Colonic mucosa (tissue), 4 donors: ENCODE results near the gene ZDHHC22. TPM values are rescaled to one million over a fixed set of nuclear protein-coding genes. Genes with fewer than 3 reads are reported as not detected.

ENCODE experiments used
- DNase-seq: peaks from one replicate; pipeline ENCODE4 v3.0.0-alpha.2; 2020
- H3K27ac ChIP-seq: fragments of 200-600 bp; one replicate; pipeline ENCODE4 v1.8.0; 2021
- H3K27me3 ChIP-seq: fragments of 200-600 bp; one replicate; pipeline ENCODE4 v1.8.0; 2021
- H3K36me3 ChIP-seq: fragments of 200-600 bp; one replicate; pipeline ENCODE4 v1.8.0; 2021
- H3K4me1 ChIP-seq: fragments of 200-600 bp; one replicate; pipeline ENCODE4 v1.8.0; 2021; ENCODE audit warnings: mild to moderate bottlenecking
- H3K4me3 ChIP-seq: fragments of 200-600 bp; one replicate; pipeline ENCODE4 v1.8.0; 2021
- H3K9ac ChIP-seq, 2 donors: one replicate each; pipeline ENCODE4 v1.7.0; 2013; ENCODE audit warnings: control low read depth in 2 of 2, low read depth in 2 of 2, low read length in 2 of 2
- H3K9me3 ChIP-seq: fragments of 200-600 bp; one replicate; pipeline ENCODE4 v1.8.0; 2021
- intact Hi-C: fragments of 100-400 bp; cut with DNase I; formaldehyde crosslinking; loops from one replicate; pipeline ENCODE4 v1.14.1; 2022
- total RNA-seq, 2 donors: library from RNA; stranded (reverse); fragmentation: NEBNext Ultra II Directional in 1 of 2; extraction: Animal tissue kit (Norgen Biotek cat#: 25700) in 1 of 2; gene quantifications; one replicate each; pipeline ENCODE4 v1.2.1, GENCODE V29; 2021
- TF ChIP-seq, protein P1 (sequence below): fragments of 200-600 bp; IDR thresholded peaks from one replicate; pipeline ENCODE4 v1.8.0; 2022; ENCODE audit warnings: antibody characterized with exemption, mild to moderate bottlenecking
- donor health status: healthy.
- donor health status: DM: no; HTN: no; CAD: no.
- donor health status: DM: no; HTN: no; CAD: no.

ZDHHC22 gene
- total RNA-seq, 2 donors from 2014 or later, result 0.07 to 0.42 TPM

DNA sequence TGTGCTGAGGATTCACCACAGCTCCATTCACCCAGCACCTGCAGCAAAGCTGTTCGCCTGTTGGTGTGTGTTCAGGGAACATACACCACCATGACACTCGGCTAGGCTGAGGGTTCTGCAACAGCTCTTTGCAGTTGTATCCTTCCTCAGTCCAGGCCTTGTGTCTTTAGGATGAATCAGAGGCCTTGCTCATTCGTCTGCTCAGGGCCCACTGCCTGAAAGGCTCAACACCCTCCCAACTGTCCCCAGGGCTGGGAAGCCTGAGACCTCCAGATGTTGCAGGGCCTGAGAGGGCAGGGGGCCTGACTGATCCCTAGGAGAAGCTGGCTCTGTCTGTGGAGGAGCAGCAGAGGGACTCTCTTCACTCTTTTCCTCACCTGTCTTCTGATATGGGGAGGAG is 11.2 kb downstream of the ZDHHC22 start:
- Histone ChIP-seq H3K4me1 (no peaks in the 10 kb centered on the region), H3K4me3 (no peak overlapping the region), H3K27ac (no peak overlapping the region), H3K36me3 (no peaks in the 10 kb centered on the region), H3K9ac (no peak overlapping the region), H3K27me3 (peaks cover 16% of the 10 kb centered on the region), H3K9me3 (no peaks in the 10 kb centered on the region)
- intact Hi-C loops, result no loop called here
- TF ChIP-seq, protein P1, sequence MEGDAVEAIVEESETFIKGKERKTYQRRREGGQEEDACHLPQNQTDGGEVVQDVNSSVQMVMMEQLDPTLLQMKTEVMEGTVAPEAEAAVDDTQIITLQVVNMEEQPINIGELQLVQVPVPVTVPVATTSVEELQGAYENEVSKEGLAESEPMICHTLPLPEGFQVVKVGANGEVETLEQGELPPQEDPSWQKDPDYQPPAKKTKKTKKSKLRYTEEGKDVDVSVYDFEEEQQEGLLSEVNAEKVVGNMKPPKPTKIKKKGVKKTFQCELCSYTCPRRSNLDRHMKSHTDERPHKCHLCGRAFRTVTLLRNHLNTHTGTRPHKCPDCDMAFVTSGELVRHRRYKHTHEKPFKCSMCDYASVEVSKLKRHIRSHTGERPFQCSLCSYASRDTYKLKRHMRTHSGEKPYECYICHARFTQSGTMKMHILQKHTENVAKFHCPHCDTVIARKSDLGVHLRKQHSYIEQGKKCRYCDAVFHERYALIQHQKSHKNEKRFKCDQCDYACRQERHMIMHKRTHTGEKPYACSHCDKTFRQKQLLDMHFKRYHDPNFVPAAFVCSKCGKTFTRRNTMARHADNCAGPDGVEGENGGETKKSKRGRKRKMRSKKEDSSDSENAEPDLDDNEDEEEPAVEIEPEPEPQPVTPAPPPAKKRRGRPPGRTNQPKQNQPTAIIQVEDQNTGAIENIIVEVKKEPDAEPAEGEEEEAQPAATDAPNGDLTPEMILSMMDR, result no peak
- no peak for DNase-seq

DNA sequence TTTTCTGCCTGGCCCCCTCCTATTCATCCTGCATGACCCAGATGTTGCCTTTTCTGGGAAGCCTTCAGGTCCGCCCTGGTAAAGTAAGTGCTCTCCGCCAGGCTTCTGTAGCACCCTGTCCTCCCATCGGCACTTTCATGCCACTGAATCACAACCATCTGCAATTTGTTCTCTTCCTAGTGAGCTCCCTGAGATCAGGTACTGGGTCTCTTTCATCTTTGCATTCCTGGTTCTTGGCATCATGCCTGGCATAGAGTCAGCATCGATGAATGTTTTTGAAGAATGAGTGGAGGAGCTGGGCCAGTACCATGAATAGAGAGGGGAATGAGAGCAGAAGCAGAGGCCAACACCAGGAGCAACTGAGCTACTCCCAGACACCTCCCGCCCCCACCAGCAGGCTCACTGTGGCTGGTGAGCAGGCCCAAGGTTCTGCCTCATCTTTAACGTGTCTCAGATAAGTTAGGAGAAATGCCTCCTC is 13.1 kb downstream of the ZDHHC22 start:
- intact Hi-C loops, result no loop called here
- DNase-seq, result no peak
- Histone ChIP-seq H3K9ac (no peak overlapping the region), H3K4me1 (peaks cover 9% of the 10 kb centered on the region), H3K27me3 (peaks cover 2% of the 10 kb centered on the region), H3K4me3 (no peak overlapping the region), H3K36me3 (no peaks in the 10 kb centered on the region), H3K27ac (no peak overlapping the region), H3K9me3 (no peaks in the 10 kb centered on the region)
- TF ChIP-seq, protein P1, result no peak

DNA sequence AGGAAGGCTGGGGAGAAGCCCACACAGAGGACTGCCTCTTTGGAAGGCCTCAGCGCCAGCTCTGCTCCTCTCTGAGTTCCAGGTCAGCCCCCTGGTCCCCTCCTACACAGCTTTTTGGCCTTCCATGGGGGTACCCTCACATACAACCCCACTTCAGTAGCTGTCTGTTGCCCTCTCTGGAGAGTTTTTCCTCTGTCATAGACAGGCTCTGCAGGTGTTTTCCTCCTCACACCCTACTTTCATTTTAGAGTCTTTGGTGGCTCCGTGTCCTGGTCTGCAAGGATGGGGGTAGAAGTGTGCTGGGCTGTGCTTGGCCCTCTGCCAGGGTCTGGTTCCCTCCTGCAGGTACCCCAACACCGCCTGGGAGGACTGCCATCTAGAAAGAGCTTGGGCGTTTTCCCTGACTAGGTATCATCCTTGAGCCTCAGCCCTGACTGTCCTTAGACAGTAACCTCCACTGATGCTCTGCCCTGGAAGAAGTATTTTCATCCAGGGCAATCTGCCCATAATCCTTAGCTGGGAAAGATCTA is 15.1 kb downstream of the ZDHHC22 start:
- H3K9ac ChIP-seq, result no peak overlapping the region
- no peaks in the 10 kb centered on the region for H3K9me3 ChIP-seq
- DNase-seq, result no peak
- H3K27ac ChIP-seq, result no peak overlapping the region
- H3K4me1 ChIP-seq, result peaks cover 17% of the 10 kb centered on the region
- intact Hi-C loops, result no loop called here
- H3K4me3 ChIP-seq, result no peak overlapping the region
- H3K36me3 ChIP-seq, result no peaks in the 10 kb centered on the region
- TF ChIP-seq, protein P1, result no peak
- H3K27me3 ChIP-seq, result no peaks in the 10 kb centered on the region

DNA sequence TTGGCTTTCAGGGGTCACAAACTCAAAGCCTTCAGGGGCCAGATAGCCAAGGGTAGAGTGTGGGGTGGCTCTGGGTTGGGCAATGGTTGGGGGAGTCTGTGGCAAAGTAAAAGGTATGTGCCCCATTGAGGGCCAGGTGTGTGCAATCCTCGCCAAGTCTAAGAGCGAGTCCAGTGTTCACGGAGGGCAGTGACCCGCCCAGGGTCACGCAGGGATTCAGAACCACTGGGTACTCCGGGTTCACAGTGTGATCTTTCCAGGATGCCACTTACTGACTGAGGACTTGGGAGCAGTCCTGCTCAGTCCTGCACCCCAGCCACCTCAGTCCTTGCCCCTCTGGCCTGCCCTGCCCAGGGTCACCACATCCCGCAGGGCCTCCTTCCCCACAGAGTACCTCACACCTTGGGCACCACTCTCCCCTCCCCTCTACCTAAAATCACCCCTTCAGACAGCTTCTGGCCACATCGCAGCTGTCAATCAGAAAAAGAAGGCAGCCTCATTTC is 15.7 kb downstream of the ZDHHC22 start:
- H3K4me3 ChIP-seq, result no peak overlapping the region
- H3K27ac ChIP-seq, result no peak overlapping the region
- TF ChIP-seq, protein P1, result no peak
- intact Hi-C loops, result no loop called here
- no peaks in the 10 kb centered on the region for H3K9me3 ChIP-seq
- H3K9ac ChIP-seq, result no peak overlapping the region
- peaks cover 18% of the 10 kb centered on the region for H3K4me1 ChIP-seq
- DNase-seq, result no peak
- H3K36me3 ChIP-seq, result no peaks in the 10 kb centered on the region
- no peaks in the 10 kb centered on the region for H3K27me3 ChIP-seq

DNA sequence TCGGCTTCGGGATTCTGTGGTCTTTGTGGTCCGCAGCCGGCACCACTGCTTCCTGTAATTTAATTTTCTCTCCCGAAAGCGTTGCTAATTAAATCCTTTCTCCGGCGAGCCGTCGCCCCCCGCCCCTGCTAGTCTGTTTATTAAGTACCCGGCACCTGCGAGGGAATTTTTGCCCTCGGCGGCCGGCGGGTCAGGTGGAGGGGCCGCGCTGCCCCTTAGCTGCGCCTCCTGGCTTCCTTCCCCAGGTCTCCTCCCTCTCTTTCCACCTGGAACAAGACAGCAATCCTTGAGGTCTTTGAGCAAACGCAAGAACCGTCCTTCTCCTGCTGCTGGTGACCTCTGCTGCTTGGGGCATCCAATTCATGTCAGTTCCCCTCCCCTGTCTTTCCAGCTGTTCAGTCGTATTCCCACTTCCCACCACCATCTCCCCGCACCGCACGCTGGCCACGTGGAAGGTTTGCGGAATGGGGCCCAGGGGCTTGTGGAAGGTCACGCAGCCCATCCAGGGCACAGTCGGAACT is 16.2 kb downstream of the ZDHHC22 start:
- intact Hi-C loops, result no loop called here

More for the DNA sequence above, 16.2 kb downstream of the ZDHHC22 start:
- TF ChIP-seq, protein P1, result peak; percentile 17
- no peak for DNase-seq
- Histone ChIP-seq H3K27ac (no peak overlapping the region), H3K27me3 (no peaks in the 10 kb centered on the region), H3K9me3 (no peaks in the 10 kb centered on the region), H3K9ac (peak overlapping the region; percentile 54 to 61), H3K4me1 (peaks cover 20% of the 10 kb centered on the region), H3K4me3 (peak overlapping the region; percentile 36), H3K36me3 (no peaks in the 10 kb centered on the region)
